GM12865 (cell line): ENCODE results near the gene CTSD.

Source experiments
- DNase-seq: peaks from one replicate; pipeline ENCODE4 v3.0.0; 2010; ENCODE audit warnings: low read depth
- H3K4me3 ChIP-seq: 2 replicates; pipeline ENCODE4 v1.5.1; 2011; ENCODE audit warnings: mild to moderate bottlenecking, low read depth, low read length, control low read depth
- CTCF ChIP-seq: IDR thresholded peaks from 2 replicates; pipeline ENCODE4 v1.5.1; 2011; ENCODE audit warnings: low read length, control low read depth, low read depth, inconsistent platforms; ENCODE audit not compliant: insufficient read depth; ENCODE audit errors: missing control alignments

CTSD gene

GRCh38 chr11:1785749-1786413 lies 22.2 kb upstream of the CTSD start:
- no peak for DNase-seq
- H3K4me3 ChIP-seq = no peak overlapping the region
- no peak for TF ChIP-seq CTCF

- no peak overlapping the region for H3K4me3 ChIP-seq
- DNase-seq = no peak
- TF ChIP-seq CTCF = no peak
These were observed 21.3 kb upstream of the CTSD start for GRCh38 chr11:1784761-1785650.

GRCh38 chr11:1783725-1784529 lies 20.2 kb upstream of the CTSD start:
- TF ChIP-seq CTCF = no peak
- no peak for DNase-seq
- no peak overlapping the region for H3K4me3 ChIP-seq

GRCh38 chr11:1782831-1783724 lies 19.4 kb upstream of the CTSD start:
- no peak overlapping the region for H3K4me3 ChIP-seq
- TF ChIP-seq CTCF = no peak
- no peak for DNase-seq

GRCh38 chr11:1782031-1782590 lies 18.4 kb upstream of the CTSD start:
- no peak overlapping the region for H3K4me3 ChIP-seq
- no peak for DNase-seq
- TF ChIP-seq CTCF = no peak

- no peak overlapping the region for H3K4me3 ChIP-seq
- DNase-seq = no peak
- no peak for TF ChIP-seq CTCF
These were observed 17.9 kb upstream of the CTSD start for GRCh38 chr11:1781593-1781975.
